ENCODE results near the gene TNFRSF1B. TPM values are rescaled to one million over a fixed set of nuclear protein-coding genes. Genes with fewer than 3 reads are reported as not detected.

TNFRSF1B gene
- total and polyA plus RNA-seq, 9 of the 15 experiments (the other 6 are each of a cell fraction or from before 2014, with no cell fraction given): 8.8 to 91.3 (median 36.0) TPM

GRCh38 chr1:12143631-12144155 is 23.1 kb upstream of the TNFRSF1B start (continued):
- TF ChIP-seq AFF1 (IDR thresholded peaks at IDR 0.05; ENCODE audit: low read depth in 1 of 2, partially characterized antibody in 2 of 2) (no peak), TCF3 (CRISPR knock-in tag; IDR thresholded peaks at IDR 0.05) (no peak; the same call in 1 of the 2 replicates), ELK1 (CRISPR knock-in tag; IDR thresholded peaks at IDR 0.05) (no peak), CEBPZ (IDR thresholded peaks at IDR 0.05; ENCODE audit: borderline replicate concordance, low read depth, low read length) (no peak), CREB1 (IDR thresholded peaks at IDR 0.05) (no peak), CREB1 (CRISPR knock-in tag; IDR thresholded peaks at IDR 0.05) (no peak), ZNF165 (CRISPR knock-in tag; IDR thresholded peaks at IDR 0.05; ENCODE audit: borderline replicate concordance) (no peak), HDAC1 (IDR thresholded peaks at IDR 0.05) (peak in 1 of 2 experiments; percentile 50; a peak in 1 of 4 replicates), FOXP1 (CRISPR knock-in tag; IDR thresholded peaks at IDR 0.05) (0 out of 2 replicates have a peak, but pooled peaks have one; percentile 11), ZKSCAN3 (CRISPR knock-in tag; IDR thresholded peaks at IDR 0.05) (no peak), JUN (IDR thresholded peaks at IDR 0.05; ENCODE audit: borderline replicate concordance, low read depth, low read length) (peak; percentile 45; the same call in 1 of the 2 replicates), JUN (CRISPR knock-in tag; IDR thresholded peaks at IDR 0.05; ENCODE audit: borderline replicate concordance) (no peak), SP1 (CRISPR knock-in tag; IDR thresholded peaks at IDR 0.05) (peak; percentile 61), PYGO2 (tag; IDR thresholded peaks at IDR 0.05) (no peak), NCOA2 (IDR thresholded peaks at IDR 0.05; ENCODE audit: partially characterized antibody in 2 of 2) (no peak), SREBF1 (IDR thresholded peaks at IDR 0.05; ENCODE audit: borderline replicate concordance, low read depth, low read length) (no peak)
